OCI-LY1 (cell line): Measurements from ENCODE around the gene AOC3.
"Not testable (repeated sequence)": the region's sequence is repeated elsewhere in the genome, so short reads cannot be mapped to it uniquely, and the experiment has no call there.

Experiments
- EZH2 ChIP-seq: fragments of 200-600 bp; sonication (generic), shearing (Covaris generic); IDR thresholded peaks from 2 replicates; pipeline ENCODE4 v1.8.0; 2017; ENCODE audit warnings: borderline replicate concordance, mixed run types, mild to moderate bottlenecking, antibody characterized with exemption, low read length, moderate library complexity, mixed read lengths
- TF ChIP-seq, protein P1 (sequence below): fragments of 200-600 bp; sonication (generic), shearing (Covaris generic); IDR thresholded peaks from 2 replicates; pipeline ENCODE4 v1.5.1; 2017; ENCODE audit warnings: mild to moderate bottlenecking, antibody characterized with exemption, low read length, moderate library complexity, mixed read lengths

DNA sequence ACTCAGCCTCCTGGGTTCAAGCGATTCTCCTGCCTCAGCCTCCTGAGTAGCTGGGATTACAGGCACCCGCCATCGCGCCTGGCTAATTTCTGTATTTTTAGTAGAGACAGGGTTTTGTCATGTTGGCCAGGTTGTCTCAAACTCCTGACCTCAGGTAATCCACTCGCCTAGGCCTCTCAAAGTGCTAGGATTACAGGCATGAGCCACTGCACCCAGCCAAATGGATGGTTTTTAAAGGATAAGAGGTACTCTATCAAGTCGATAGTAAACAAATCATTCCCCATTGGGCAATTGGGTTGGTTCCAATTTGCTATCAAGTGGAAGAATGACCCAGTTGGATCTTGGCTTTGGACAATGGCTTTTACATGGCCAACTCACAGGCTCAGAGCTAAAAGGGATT, 30.7 kb downstream of the AOC3 start:
- TF ChIP-seq, protein P1, sequence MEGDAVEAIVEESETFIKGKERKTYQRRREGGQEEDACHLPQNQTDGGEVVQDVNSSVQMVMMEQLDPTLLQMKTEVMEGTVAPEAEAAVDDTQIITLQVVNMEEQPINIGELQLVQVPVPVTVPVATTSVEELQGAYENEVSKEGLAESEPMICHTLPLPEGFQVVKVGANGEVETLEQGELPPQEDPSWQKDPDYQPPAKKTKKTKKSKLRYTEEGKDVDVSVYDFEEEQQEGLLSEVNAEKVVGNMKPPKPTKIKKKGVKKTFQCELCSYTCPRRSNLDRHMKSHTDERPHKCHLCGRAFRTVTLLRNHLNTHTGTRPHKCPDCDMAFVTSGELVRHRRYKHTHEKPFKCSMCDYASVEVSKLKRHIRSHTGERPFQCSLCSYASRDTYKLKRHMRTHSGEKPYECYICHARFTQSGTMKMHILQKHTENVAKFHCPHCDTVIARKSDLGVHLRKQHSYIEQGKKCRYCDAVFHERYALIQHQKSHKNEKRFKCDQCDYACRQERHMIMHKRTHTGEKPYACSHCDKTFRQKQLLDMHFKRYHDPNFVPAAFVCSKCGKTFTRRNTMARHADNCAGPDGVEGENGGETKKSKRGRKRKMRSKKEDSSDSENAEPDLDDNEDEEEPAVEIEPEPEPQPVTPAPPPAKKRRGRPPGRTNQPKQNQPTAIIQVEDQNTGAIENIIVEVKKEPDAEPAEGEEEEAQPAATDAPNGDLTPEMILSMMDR, result not testable (repeated sequence)
- not testable (repeated sequence) for TF ChIP-seq EZH2
